GM19455 (cell line): Measurements from ENCODE around the gene HTR1E.
"Not testable (repeated sequence)": the region's sequence is repeated elsewhere in the genome, so short reads cannot be mapped to it uniquely, and the experiment has no call there.

ENCODE experiments used
- ATAC-seq: cut with Tn5 transposase; IDR thresholded peaks from one replicate; pipeline ENCODE4 v1.9.1; 2021; ENCODE audit not compliant: unreplicated experiment

The HTR1E gene

GRCh38 chr6:86973088-86973487, 35.8 kb downstream of the HTR1E start:
- ATAC-seq: no peak

GRCh38 chr6:86978251-86978650, 40.9 kb downstream of the HTR1E start:
- ATAC-seq: no peak

- no peak for ATAC-seq
Observed at GRCh38 chr6:87001494-87001893, 64.2 kb downstream of the HTR1E start.

- not testable (repeated sequence) for ATAC-seq
Observed at GRCh38 chr6:87002391-87002790, 65.1 kb downstream of the HTR1E start.

GRCh38 chr6:87006541-87006940, 69.2 kb downstream of the HTR1E start:
- ATAC-seq: not testable (repeated sequence)

- not testable (repeated sequence) for ATAC-seq
Observed at GRCh38 chr6:87009581-87009980, 72.3 kb downstream of the HTR1E start.

GRCh38 chr6:87012035-87012434, 74.7 kb downstream of the HTR1E start:
- no peak for ATAC-seq

GRCh38 chr6:87012743-87013142, 75.4 kb downstream of the HTR1E start:
- no peak for ATAC-seq

- ATAC-seq: no peak
Observed at GRCh38 chr6:87016772-87017171, 79.4 kb downstream of the HTR1E start.

GRCh38 chr6:87027021-87027420, 89.7 kb downstream of the HTR1E start:
- ATAC-seq: no peak

- ATAC-seq: no peak
Observed at GRCh38 chr6:87029711-87030314, 92.5 kb downstream of the HTR1E start.

GRCh38 chr6:87040729-87041128, 103.4 kb downstream of the HTR1E start:
- no peak for ATAC-seq

GRCh38 chr6:87045521-87046075, 108.3 kb downstream of the HTR1E start:
- ATAC-seq: no peak

- ATAC-seq: no peak
Observed at GRCh38 chr6:87049779-87050178, 112.5 kb downstream of the HTR1E start.

- no peak for ATAC-seq
Observed at GRCh38 chr6:87053312-87053711, 116.0 kb downstream of the HTR1E start.

- no peak for ATAC-seq
Observed at GRCh38 chr6:87054143-87054833, 117.0 kb downstream of the HTR1E start.

- ATAC-seq: no peak
Observed at GRCh38 chr6:87059943-87060342, 122.6 kb downstream of the HTR1E start.

- no peak for ATAC-seq
Observed at GRCh38 chr6:87065117-87065516, 127.8 kb downstream of the HTR1E start.
